ENCODE measurements around the gene DUSP18. TPM values are rescaled to one million over a fixed set of nuclear protein-coding genes. Genes with fewer than 3 reads are reported as not detected.

DUSP18 gene
- total and polyA plus RNA-seq, 2 donors (not counting 1 experiment from before 2014, with no cell fraction given), result 7.4 to 10.8 TPM

DNA sequence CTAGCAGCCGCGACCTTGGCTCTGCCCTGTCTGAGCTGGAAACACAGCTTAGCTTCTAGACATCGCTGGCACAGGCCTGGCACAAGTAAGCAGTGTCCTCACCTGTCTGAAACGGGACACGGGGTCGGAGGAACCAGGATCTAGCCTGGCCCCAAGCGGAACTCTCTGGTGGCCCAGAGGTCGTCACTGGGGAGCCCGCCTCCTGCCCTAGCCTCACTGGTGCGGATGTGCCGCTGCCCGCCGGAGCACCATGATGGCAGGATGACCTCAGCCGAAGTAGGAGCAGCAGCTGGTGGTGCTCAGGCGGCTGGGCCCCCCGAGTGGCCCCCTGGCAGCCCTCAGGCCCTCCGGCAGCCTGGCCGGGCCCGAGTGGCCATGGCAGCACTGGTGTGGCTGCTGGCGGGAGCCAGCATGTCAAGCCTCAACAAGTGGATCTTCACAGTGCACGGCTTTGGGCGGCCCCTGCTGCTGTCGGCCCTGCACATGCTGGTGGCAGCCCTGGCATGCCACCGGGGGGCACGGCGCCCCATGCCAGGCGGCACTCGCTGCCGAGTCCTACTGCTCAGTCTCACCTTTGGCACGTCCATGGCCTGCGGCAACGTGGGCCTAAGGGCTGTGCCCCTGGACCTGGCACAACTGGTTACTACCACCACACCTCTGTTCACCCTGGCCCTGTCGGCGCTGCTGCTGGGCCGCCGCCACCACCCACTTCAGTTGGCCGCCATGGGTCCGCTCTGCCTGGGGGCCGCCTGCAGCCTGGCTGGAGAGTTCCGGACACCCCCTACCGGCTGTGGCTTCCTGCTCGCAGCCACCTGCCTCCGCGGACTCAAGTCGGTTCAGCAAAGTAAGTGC is 31.2 kb downstream of the DUSP18 start:
- H3K27ac ChIP-seq (ENCODE audit: insufficient read depth, low read length), result peak overlapping the region; percentile 80
- no peak for TF ChIP-seq EZH2 (IDR thresholded peaks at IDR 0.05; ENCODE audit: low read length, missing control alignments)
- TF ChIP-seq, protein P1, sequence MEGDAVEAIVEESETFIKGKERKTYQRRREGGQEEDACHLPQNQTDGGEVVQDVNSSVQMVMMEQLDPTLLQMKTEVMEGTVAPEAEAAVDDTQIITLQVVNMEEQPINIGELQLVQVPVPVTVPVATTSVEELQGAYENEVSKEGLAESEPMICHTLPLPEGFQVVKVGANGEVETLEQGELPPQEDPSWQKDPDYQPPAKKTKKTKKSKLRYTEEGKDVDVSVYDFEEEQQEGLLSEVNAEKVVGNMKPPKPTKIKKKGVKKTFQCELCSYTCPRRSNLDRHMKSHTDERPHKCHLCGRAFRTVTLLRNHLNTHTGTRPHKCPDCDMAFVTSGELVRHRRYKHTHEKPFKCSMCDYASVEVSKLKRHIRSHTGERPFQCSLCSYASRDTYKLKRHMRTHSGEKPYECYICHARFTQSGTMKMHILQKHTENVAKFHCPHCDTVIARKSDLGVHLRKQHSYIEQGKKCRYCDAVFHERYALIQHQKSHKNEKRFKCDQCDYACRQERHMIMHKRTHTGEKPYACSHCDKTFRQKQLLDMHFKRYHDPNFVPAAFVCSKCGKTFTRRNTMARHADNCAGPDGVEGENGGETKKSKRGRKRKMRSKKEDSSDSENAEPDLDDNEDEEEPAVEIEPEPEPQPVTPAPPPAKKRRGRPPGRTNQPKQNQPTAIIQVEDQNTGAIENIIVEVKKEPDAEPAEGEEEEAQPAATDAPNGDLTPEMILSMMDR (conservative IDR thresholded peaks at IDR 0.05 in 1 of 2, IDR thresholded peaks at IDR 0.05 in 1 of 2; ENCODE audit: low read depth in 1 of 2, low read length in 2 of 2), result no peak
- peaks cover 28% of the 10 kb centered on the region for H3K79me2 ChIP-seq (ENCODE audit: control insufficient read depth, insufficient read depth, low read length)

GRCh38 chr22:30635273-30636225 is 32.1 kb downstream of the DUSP18 start, which contains the start of gene SLC35E4:
Gene SLC35E4 (plus strand): TSS chr22:30635781. CDS start chr22:30636451, 670 bp downstream.
- peak within 1 kb of the TSS; percentile 100 for H3K4me2 ChIP-seq (ENCODE audit: extremely low read depth, insufficient read depth, low read length)
- no peak for TF ChIP-seq EZH2 (IDR thresholded peaks at IDR 0.05; ENCODE audit: low read length, missing control alignments)
- TF ChIP-seq, protein P1 (conservative IDR thresholded peaks at IDR 0.05 in 1 of 2, IDR thresholded peaks at IDR 0.05 in 1 of 2; ENCODE audit: low read depth in 1 of 2, low read length in 2 of 2), result peak in 1 of 2 donors; percentile 34

More for the DNA sequence above, 31.2 kb downstream of the DUSP18 start:
- Histone ChIP-seq H3K9me3 (ENCODE audit: control insufficient read depth, insufficient read depth, low read depth, low read length) (no peaks in the 10 kb centered on the region), H2AFZ (ENCODE audit: low read length) (peak overlapping the region; percentile 87), H3K4me3 (replicated peaks in 1 of 4; ENCODE audit: control extremely low read depth in 1 of 4, insufficient read depth in 1 of 4, low read depth in 3 of 4, low read length in 4 of 4) (peak overlapping the region; percentile 67 to 76 (median 72)), H3K27me3 (ENCODE audit: control insufficient read depth, insufficient read depth, low read length) (no peaks in the 10 kb centered on the region), H3K36me3 (ENCODE audit: control insufficient read depth, insufficient read depth, low read length) (no peaks in the 10 kb centered on the region), H3K4me1 (ENCODE audit: control insufficient read depth, extremely low read depth, insufficient read depth, low read length) (peaks cover 17% of the 10 kb centered on the region), H4K20me1 (ENCODE audit: control insufficient read depth, extremely low read depth, insufficient read depth, low read length) (no peaks in the 10 kb centered on the region), H3K9ac (ENCODE audit: insufficient read depth, low read length) (peak overlapping the region; percentile 79), H3K4me2 (ENCODE audit: extremely low read depth, insufficient read depth, low read length) (peak overlapping the region; percentile 100)
- DNase-seq (ENCODE audit: low read depth in 2 of 2), result peak in 1 of 2 donors; percentile 17

More at GRCh38 chr22:30635273-30636225, 32.1 kb downstream of the DUSP18 start, which contains the start of gene SLC35E4:
- Histone ChIP-seq H3K27me3 (ENCODE audit: control insufficient read depth, insufficient read depth, low read length) (no peaks in the 10 kb centered on the region), H3K4me1 (ENCODE audit: control insufficient read depth, extremely low read depth, insufficient read depth, low read length) (peaks cover 17% of the 10 kb centered on the region), H3K27ac (ENCODE audit: insufficient read depth, low read length) (peak within 1 kb of the TSS; percentile 80), H2AFZ (ENCODE audit: low read length) (peak within 1 kb of the TSS; percentile 87), H4K20me1 (ENCODE audit: control insufficient read depth, extremely low read depth, insufficient read depth, low read length) (no peaks in the 10 kb centered on the region), H3K79me2 (ENCODE audit: control insufficient read depth, insufficient read depth, low read length) (peaks cover 22% of the 10 kb centered on the region), H3K36me3 (ENCODE audit: control insufficient read depth, insufficient read depth, low read length) (no peaks in the 10 kb centered on the region), H3K9ac (ENCODE audit: insufficient read depth, low read length) (peak within 1 kb of the TSS; percentile 79), H3K9me3 (ENCODE audit: control insufficient read depth, insufficient read depth, low read depth, low read length) (no peaks in the 10 kb centered on the region), H3K4me3 (replicated peaks in 1 of 4; ENCODE audit: control extremely low read depth in 1 of 4, insufficient read depth in 1 of 4, low read depth in 3 of 4, low read length in 4 of 4) (peak within 1 kb of the TSS; percentile 67 to 76 (median 72))
- peak; percentile 87 to 88 for DNase-seq (ENCODE audit: low read depth in 2 of 2)
